ENCODE measurements around the gene ZNF804B.

The ZNF804B gene

GRCh38 chr7:89160107-89160506, 400.6 kb downstream of the ZNF804B start:
- POLR2A ChIA-PET: no interaction called here
- no peak for DNase-seq (ENCODE audit: low read depth, low spot score)

DNA sequence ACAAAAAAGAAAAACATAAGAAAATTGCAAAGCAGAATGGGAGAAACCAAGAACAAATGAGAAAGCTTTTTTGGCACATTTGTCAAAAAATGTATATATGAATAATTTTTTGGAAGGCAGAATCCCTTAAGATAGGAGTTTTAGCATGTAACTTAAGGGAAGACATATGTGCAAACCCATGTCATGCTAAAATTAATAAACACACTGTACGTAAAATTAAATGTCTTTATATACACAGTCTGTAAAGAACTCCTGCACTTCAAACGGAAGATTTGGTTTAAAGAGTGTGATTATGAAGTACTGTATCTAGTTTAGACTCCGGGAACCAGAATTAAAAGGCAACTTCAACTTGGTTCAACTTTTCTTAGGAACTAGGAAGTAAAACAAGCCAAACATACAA, 405.9 kb downstream of the ZNF804B start:
- POLR2A ChIA-PET: no interaction called here
- TF ChIP-seq, protein P1, sequence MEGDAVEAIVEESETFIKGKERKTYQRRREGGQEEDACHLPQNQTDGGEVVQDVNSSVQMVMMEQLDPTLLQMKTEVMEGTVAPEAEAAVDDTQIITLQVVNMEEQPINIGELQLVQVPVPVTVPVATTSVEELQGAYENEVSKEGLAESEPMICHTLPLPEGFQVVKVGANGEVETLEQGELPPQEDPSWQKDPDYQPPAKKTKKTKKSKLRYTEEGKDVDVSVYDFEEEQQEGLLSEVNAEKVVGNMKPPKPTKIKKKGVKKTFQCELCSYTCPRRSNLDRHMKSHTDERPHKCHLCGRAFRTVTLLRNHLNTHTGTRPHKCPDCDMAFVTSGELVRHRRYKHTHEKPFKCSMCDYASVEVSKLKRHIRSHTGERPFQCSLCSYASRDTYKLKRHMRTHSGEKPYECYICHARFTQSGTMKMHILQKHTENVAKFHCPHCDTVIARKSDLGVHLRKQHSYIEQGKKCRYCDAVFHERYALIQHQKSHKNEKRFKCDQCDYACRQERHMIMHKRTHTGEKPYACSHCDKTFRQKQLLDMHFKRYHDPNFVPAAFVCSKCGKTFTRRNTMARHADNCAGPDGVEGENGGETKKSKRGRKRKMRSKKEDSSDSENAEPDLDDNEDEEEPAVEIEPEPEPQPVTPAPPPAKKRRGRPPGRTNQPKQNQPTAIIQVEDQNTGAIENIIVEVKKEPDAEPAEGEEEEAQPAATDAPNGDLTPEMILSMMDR (IDR thresholded peaks at IDR 0.05; ENCODE audit: insufficient read depth, low read length, missing control alignments): no peak
- H3K4me3 ChIP-seq (ENCODE audit: low read depth, low read length): no peak overlapping the region
- CTCF ChIA-PET: no interaction called here
- DNase-seq (ENCODE audit: low read depth, low spot score): no peak

More at GRCh38 chr7:89160107-89160506, 400.6 kb downstream of the ZNF804B start:
- CTCF ChIA-PET: no interaction called here
- TF ChIP-seq, protein P1 (IDR thresholded peaks at IDR 0.05; ENCODE audit: insufficient read depth, low read length, missing control alignments): no peak
- H3K4me3 ChIP-seq (ENCODE audit: low read depth, low read length): no peak overlapping the region

DNA sequence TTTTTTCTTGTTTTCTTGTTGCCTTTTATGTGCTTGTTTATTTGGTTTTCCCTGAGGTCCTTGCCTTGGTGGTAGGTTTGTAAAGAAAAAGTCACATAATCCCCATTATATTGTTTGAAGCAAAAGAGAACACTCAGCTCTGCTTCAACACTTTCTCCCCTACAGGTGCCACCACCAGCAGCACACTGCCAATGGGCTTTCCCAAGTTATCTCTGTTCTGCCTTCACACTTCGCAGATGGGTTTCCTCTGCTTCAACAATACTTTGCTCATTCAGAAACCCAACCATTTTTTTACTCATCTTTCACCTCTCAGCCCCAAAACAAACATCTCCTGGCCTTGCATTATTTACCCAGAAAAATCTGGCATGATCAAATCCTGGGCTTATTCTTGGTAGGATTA, 411.1 kb downstream of the ZNF804B start:
- no peak overlapping the region for H3K4me3 ChIP-seq (ENCODE audit: low read depth, low read length)
- TF ChIP-seq, protein P1 (IDR thresholded peaks at IDR 0.05; ENCODE audit: insufficient read depth, low read length, missing control alignments): no peak
- no peak for DNase-seq (ENCODE audit: low read depth, low spot score)
- CTCF ChIA-PET: no interaction called here
- POLR2A ChIA-PET: no interaction called here

DNA sequence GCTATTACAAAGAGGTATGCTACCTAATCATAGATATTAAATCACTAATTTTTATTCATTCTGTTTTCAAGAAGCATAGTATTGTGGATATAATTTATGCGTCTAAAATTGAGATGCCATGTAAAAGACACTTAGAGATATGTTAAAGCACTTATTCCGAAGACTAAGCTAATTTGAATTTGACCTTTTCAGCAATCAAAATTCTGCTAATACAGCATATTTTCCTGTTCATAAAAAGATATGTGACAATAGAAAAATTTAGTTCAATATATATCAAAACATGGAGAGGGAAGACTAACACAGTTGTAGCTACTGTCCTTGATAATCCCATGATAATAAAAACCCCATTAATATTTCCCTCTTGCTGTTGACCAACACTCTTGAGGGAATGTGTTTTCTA, 422.6 kb downstream of the ZNF804B start:
- CTCF ChIA-PET: no interaction called here
- POLR2A ChIA-PET: no interaction called here
- TF ChIP-seq, protein P1 (IDR thresholded peaks at IDR 0.05; ENCODE audit: insufficient read depth, low read length, missing control alignments): no peak
- H3K4me3 ChIP-seq (ENCODE audit: low read depth, low read length): no peak overlapping the region
- DNase-seq (ENCODE audit: low read depth, low spot score): no peak

DNA sequence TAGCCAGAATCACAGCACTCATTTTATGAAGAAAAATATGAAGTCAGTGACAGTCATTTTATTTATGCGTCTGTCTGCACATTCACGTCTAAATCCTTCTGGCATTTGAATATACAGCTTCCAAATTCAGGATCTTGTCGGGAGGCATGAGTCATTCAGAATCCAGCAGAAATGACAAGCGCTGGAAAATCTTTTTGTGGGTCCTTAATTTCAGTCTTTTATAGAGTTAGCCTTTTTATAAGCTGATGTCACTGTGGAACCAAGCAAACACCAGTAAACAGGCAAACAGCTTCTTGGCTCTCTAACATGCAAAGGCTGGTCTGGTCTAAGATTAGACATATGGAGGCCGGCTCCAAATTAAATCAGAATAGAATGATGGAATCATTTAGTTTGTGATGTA, 424.2 kb downstream of the ZNF804B start:
- H3K4me3 ChIP-seq (ENCODE audit: low read depth, low read length): no peak overlapping the region
- POLR2A ChIA-PET: no interaction called here
- no peak for DNase-seq (ENCODE audit: low read depth, low spot score)
- CTCF ChIA-PET: no interaction called here
- TF ChIP-seq, protein P1 (IDR thresholded peaks at IDR 0.05; ENCODE audit: insufficient read depth, low read length, missing control alignments): no peak

GRCh38 chr7:89200758-89201157, 441.3 kb downstream of the ZNF804B start:
- H3K4me3 ChIP-seq (ENCODE audit: low read depth, low read length): no peak overlapping the region
- POLR2A ChIA-PET: no interaction called here
- TF ChIP-seq, protein P1 (IDR thresholded peaks at IDR 0.05; ENCODE audit: insufficient read depth, low read length, missing control alignments): no peak
- DNase-seq (ENCODE audit: low read depth, low spot score): no peak
- CTCF ChIA-PET: no interaction called here
